Neural progenitor cell (in vitro differentiated cells): Measurements from ENCODE around the gene ATXN7L2.

Experiments
- EZH2 ChIP-seq: fragments of 200-600 bp; sonication (generic); IDR thresholded peaks from 2 replicates; pipeline ENCODE4 v1.6.1; 2017; ENCODE audit warnings: antibody characterized with exemption, mild to moderate bottlenecking, moderate library complexity
- EZH2phosphoT487 ChIP-seq: fragments of 200-600 bp; sonication (generic); IDR thresholded peaks from 2 replicates; pipeline ENCODE4 v1.6.1; 2017; ENCODE audit warnings: antibody characterized with exemption
- TF ChIP-seq, protein P1 (sequence below): fragments of 200-600 bp; sonication (generic); IDR thresholded peaks from 2 replicates; pipeline ENCODE4 v1.5.1; 2017; ENCODE audit warnings: antibody characterized with exemption, mild to moderate bottlenecking

DNA sequence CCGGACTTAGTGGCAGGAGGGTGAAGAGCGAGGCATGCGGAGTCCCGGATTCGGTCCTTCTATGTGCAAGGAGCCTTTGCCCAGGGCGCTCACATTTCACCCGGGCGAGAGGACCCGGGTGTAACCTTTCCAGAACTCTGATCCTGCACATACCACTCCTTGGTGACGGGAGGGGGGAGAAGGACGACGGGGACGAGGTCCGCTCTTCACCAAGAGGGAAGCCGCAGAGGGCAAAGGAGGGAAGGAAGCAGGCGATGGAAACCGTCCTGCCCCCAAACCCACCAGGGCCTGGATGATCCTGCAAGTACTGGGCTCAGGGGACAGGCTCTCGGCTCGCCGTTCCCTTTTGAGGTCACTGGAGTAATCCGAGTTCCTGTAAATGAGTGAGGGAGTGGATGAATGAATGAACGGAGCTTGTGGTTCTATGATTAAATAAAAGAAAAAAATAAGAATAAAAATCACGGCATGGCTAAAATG lies 16.4 kb upstream of the ATXN7L2 start:
- TF ChIP-seq, protein P1, sequence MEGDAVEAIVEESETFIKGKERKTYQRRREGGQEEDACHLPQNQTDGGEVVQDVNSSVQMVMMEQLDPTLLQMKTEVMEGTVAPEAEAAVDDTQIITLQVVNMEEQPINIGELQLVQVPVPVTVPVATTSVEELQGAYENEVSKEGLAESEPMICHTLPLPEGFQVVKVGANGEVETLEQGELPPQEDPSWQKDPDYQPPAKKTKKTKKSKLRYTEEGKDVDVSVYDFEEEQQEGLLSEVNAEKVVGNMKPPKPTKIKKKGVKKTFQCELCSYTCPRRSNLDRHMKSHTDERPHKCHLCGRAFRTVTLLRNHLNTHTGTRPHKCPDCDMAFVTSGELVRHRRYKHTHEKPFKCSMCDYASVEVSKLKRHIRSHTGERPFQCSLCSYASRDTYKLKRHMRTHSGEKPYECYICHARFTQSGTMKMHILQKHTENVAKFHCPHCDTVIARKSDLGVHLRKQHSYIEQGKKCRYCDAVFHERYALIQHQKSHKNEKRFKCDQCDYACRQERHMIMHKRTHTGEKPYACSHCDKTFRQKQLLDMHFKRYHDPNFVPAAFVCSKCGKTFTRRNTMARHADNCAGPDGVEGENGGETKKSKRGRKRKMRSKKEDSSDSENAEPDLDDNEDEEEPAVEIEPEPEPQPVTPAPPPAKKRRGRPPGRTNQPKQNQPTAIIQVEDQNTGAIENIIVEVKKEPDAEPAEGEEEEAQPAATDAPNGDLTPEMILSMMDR = no peak
- TF ChIP-seq EZH2 = no peak
- TF ChIP-seq EZH2phosphoT487 = no peak
